ENCODE data around the gene SEC22A.

- TF ChIP-seq EZH2phosphoT487 (IDR thresholded peaks at IDR 0.05; ENCODE audit: low read depth, severe bottlenecking, unreplicated experiment) = no peak
- no peak for TF ChIP-seq CTCF (IDR thresholded peaks at IDR 0.05; ENCODE audit: poor library complexity)
- no peak for TF ChIP-seq EZH2 (IDR thresholded peaks at IDR 0.05; ENCODE audit: borderline replicate concordance)
These were observed 69.9 kb downstream of the SEC22A start for GRCh38 chr3:123271466-123272159.

All from hepatocyte (in vitro differentiated cells).